Activated naive CD4-positive, alpha-beta T cell treated with anti-CD3 and anti-CD28 coated beads for 36 hours (primary cell): ENCODE data around the gene GBX2. TPM values are rescaled to one million over a fixed set of nuclear protein-coding genes. Genes with fewer than 3 reads are reported as not detected.

ENCODE experiments used
- CTCF ChIA-PET: fragments of 350-600 bp; sonication (Branson Sonifier 250); formaldehyde crosslinking; loops from one replicate; lab custom pipeline; 2021; ENCODE audit warnings: antibody characterized with exemption; lab: Charles Lee
- DNase-seq: peaks from one replicate; pipeline ENCODE4 v3.0.0-alpha.2; 2020
- H3K27ac Mint-ChIP-seq: one replicate; pipeline ENCODE4 v1.8.0; 2021; ENCODE audit warnings: mild to moderate bottlenecking, mixed read lengths
- H3K27me3 Mint-ChIP-seq: one replicate; pipeline ENCODE4 v1.8.0; 2021; ENCODE audit warnings: low read depth, mixed read lengths
- H3K36me3 Mint-ChIP-seq: one replicate; pipeline ENCODE4 v1.8.0; 2021; ENCODE audit warnings: low read depth, mixed read lengths
- H3K4me1 Mint-ChIP-seq: one replicate; pipeline ENCODE4 v1.8.0; 2021; ENCODE audit warnings: low read depth, mixed read lengths
- H3K4me3 Mint-ChIP-seq: one replicate; pipeline ENCODE4 v1.8.0; 2021; ENCODE audit warnings: mild to moderate bottlenecking, moderate library complexity, mixed read lengths
- H3K9me3 Mint-ChIP-seq: one replicate; pipeline ENCODE4 v1.8.0; 2021; ENCODE audit warnings: mixed read lengths
- intact Hi-C: fragments of 100-400 bp; cut with micrococcal nuclease; formaldehyde crosslinking; loops from one replicate; pipeline ENCODE4 v1.15.1; 2023
- total RNA-seq, 2 experiments: library from RNA; stranded (reverse); gene quantifications; one replicate each; pipeline ENCODE4 v1.2.3, GENCODE V29; 2021

Gene GBX2
- total RNA-seq, 2 experiments from 2014 or later: not detected

DNA sequence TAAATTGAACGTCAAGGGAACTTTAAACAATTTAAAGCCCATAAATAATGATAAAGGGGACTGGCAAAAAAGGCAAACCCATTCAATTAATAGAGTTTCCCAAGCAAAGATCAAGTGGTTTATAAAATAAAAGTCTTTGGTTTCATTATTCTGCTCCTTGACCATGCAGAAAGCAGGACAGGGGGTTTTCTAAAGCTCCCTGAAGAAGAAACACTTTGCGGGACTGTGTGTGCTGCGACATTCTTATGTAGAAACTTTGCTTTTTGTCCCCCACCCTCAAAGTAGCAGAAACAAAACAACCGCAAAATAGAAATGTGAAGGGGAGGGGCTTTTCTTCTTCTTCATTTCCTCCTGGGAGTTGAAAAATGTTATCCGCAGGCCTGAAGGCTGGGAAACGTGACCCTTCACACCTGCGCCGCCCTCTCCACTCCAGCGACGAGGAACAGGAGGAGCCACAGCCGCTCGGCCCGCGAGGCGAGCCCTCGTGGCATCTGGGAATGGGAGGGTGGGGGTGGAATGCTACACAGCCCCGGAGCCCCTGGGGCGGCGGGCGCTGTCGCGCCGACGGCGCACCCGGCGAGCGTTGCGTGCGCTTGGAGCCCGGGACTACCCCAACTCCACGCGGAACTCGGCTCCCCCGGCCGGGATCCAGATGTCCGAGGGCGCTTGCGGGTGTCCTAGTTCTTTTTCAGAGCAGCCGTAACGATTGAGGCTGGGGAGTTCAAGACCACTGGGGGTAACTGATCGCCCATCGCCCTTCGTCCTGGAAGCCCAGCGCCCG, 4.3 kb upstream of the GBX2 start:
- Mint-ChIP-seq H3K27me3 (peaks cover 70% of the 10 kb centered on the region), H3K27ac (no peak overlapping the region), H3K4me1 (peaks cover 9% of the 10 kb centered on the region), H3K9me3 (no peaks in the 10 kb centered on the region), H3K4me3 (no peak overlapping the region), H3K36me3 (no peaks in the 10 kb centered on the region)
- intact Hi-C loops: loop anchor here (10.0 kb wide), 1 partner anchor 498 kb away; no protein-coding TSS in a partner anchor
- CTCF ChIA-PET: interaction anchor here (0.7 to 1.0 kb wide), 2 partner anchors 8 to 407 kb away, joined by 3 read pairs; no protein-coding TSS in a partner anchor
- no peak for DNase-seq

DNA sequence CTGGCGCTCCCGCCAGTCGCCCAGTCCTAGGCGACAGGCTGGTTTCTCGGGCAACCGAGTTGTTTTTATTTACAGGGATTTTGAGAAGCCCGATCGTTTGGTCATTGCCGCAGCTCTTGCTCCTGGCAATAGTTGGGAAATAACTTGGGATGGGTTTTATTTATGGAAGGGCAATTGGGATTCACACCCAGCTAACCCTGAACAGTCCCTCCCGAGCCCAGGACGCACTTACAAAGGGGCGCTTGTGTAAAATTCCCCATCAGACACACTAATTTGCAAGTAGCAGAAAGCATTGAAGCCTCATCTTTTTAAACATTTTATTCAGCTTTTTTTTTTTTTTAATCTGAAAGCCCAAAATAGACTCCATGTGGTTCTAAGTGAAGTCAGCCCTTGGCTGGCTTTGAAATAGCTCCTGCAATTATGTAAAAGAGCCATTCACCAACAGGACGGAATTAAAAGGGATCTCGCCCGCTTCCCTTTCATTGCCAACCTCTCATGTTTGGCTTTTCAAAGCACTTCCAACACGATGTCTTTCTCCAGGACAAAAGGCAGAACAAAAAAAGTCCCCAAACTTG, 3.6 kb upstream of the GBX2 start:
- Mint-ChIP-seq H3K4me1 (peaks cover 11% of the 10 kb centered on the region), H3K36me3 (no peaks in the 10 kb centered on the region), H3K27ac (no peak overlapping the region), H3K27me3 (peaks cover 68% of the 10 kb centered on the region), H3K9me3 (no peaks in the 10 kb centered on the region), H3K4me3 (no peak overlapping the region)
- CTCF ChIA-PET: interaction anchor here (0.7 to 1.0 kb wide), 2 partner anchors 9 to 406 kb away, joined by 3 read pairs; no protein-coding TSS in a partner anchor
- DNase-seq: no peak
- intact Hi-C loops: loop anchor here (10.0 kb wide), 1 partner anchor 497 kb away; no protein-coding TSS in a partner anchor

DNA sequence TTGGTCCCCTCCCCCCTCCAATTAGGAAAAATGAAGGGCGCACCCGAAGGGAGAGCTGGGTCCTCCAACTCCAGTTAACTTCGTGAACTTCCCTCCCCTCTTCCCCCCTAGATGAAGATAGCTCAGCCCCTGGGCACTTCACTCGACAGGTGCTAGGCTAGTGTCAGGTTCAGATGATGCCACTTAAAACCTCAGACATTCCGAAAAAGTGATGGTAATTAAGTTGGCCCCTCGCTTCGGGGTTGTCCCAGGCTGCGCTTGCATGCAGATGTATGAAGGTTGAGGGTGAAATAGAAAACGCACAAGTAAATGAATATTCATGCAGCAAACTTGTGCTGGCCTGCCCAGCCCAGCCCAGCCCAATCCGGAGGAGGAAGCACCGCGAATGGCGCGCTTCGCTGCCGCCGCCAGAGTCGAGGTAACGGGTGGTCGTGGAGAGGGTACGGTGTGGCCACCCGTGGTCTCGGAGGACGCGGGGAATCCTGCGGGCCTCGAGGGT, 3.0 kb upstream of the GBX2 start:
- intact Hi-C loops: loop anchor here (10.0 kb wide), 1 partner anchor 496 kb away; no protein-coding TSS in a partner anchor
- Mint-ChIP-seq H3K27me3 (peaks cover 70% of the 10 kb centered on the region), H3K4me1 (peaks cover 16% of the 10 kb centered on the region), H3K4me3 (no peak overlapping the region), H3K9me3 (no peaks in the 10 kb centered on the region), H3K27ac (no peak overlapping the region), H3K36me3 (no peaks in the 10 kb centered on the region)
- no peak for DNase-seq
- CTCF ChIA-PET: no interaction called here

DNA sequence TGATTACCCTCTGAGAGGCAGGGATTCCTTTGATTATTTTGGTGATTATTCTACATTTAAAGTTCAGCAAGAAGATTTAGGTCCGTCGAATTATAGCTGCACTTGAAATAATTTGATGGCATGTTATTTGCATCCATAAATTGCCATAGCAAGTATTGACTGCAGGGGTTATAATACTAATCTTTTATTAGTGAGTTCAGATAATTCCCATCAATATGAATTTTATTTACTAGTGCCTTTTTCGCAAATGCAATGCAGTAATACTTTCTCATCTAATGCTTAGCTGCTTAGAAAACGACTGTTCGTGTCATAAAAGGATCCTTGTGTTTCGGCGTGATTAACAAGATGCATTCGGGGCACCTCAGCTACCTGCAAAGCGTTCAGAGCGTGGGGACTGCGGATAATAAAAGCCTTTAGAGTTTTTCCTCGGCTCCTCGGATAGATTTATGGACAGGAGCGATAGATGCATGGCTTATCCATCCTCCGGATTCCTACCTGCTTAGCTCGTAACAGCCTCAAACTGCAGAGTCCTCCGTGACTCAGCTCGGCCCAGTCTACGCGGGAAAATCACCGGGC, 2.5 kb upstream of the GBX2 start:
- H3K4me1 Mint-ChIP-seq: peaks cover 18% of the 10 kb centered on the region
- intact Hi-C loops: loop anchor here (1.0 to 10.0 kb wide), 2 partner anchors 9 to 496 kb away; no protein-coding TSS in a partner anchor
- peaks cover 71% of the 10 kb centered on the region for H3K27me3 Mint-ChIP-seq
- no peaks in the 10 kb centered on the region for H3K9me3 Mint-ChIP-seq
- CTCF ChIA-PET: no interaction called here
- no peak for DNase-seq
- H3K4me3 Mint-ChIP-seq: no peak overlapping the region
- H3K27ac Mint-ChIP-seq: no peak overlapping the region
- H3K36me3 Mint-ChIP-seq: no peaks in the 10 kb centered on the region

DNA sequence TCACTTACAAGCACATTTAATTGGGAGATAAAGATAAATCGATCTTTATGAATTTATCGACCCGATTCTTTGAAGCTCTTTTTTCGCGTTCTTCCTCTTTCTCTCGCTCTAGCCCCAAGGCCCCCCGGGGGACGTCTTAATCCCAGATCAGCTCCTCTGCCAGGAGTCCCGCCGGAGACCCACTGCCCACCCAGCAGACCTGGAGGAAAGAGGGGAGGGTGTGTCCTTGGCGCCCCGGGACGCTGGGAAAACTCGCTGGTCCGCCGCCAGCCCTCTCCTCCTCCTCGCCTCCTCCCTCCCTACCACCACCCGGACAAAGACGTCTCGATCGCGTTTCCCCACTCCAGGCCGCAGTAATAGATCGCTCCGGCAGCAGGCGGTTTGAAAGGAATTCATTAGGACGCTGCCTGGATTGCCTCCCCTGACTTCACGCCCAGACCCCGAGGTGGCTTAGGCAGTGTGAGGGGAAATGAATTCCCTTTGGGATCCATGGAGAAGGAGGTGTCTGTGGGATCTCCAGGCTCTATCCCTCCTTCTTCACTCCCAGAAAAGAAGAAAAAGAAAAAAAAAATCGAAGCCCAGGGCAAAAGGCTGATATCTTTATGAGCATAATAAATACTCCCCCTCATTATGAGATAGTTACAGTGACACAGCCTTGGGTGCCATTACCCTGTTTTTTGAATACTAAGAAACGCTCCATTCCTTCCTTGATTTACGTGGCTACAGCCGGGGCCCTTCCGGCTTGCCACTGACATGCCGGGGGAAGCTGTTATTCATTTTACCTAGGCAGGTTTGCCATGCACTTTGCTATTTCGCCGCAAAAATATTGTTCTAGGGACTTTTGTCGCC, 1.8 kb upstream of the GBX2 start:
- Mint-ChIP-seq H3K4me3 (no peak overlapping the region), H3K9me3 (no peaks in the 10 kb centered on the region), H3K36me3 (no peaks in the 10 kb centered on the region), H3K27me3 (peaks cover 71% of the 10 kb centered on the region), H3K4me1 (peaks cover 18% of the 10 kb centered on the region), H3K27ac (no peak overlapping the region)
- intact Hi-C loops: loop anchor here (1.0 to 10.0 kb wide), 2 partner anchors 9 to 495 kb away; no protein-coding TSS in a partner anchor
- DNase-seq: no peak
- CTCF ChIA-PET: interaction anchor here (0.5 to 1.5 kb wide), 3 partner anchors 8 to 77 kb away, joined by 3 to 9 read pairs (median 4); no protein-coding TSS in a partner anchor

DNA sequence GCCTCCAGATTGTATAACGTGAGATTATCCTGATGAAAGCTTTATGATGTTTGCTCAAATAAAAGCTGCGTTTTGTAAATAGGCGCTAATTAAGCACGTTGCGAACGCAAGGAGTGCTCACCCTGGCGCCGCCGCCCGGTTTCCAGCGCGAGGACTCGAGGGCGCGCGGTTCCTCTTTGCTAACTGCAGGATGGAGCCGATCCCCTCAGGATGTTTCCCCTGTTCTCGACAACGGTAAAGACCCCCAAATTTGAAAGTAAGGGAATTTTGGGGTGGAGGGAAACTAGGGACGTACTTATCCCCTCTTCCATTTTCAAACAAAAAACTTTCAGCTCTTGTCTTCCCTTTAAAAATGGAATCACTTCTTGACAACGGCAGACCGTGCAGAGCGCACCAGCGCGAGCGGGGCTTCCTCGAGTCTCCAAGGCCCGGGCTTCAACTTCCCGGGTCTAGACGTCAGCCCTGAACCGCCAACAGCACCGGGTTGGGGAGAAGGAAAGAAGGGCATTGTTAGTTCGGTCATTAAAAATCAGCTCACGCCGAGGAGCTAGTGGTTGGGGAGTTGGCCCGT, 1.1 kb upstream of the GBX2 start:
- no peaks in the 10 kb centered on the region for H3K36me3 Mint-ChIP-seq
- H3K27me3 Mint-ChIP-seq: peaks cover 68% of the 10 kb centered on the region
- no peak for DNase-seq
- intact Hi-C loops: no loop called here
- H3K9me3 Mint-ChIP-seq: no peaks in the 10 kb centered on the region
- H3K4me1 Mint-ChIP-seq: peaks cover 19% of the 10 kb centered on the region
- CTCF ChIA-PET: interaction anchor here (0.5 to 1.5 kb wide), 3 partner anchors 9 to 77 kb away, joined by 3 to 9 read pairs (median 4); no protein-coding TSS in a partner anchor
- peak overlapping the region; percentile 10 for H3K27ac Mint-ChIP-seq
- no peak overlapping the region for H3K4me3 Mint-ChIP-seq

DNA sequence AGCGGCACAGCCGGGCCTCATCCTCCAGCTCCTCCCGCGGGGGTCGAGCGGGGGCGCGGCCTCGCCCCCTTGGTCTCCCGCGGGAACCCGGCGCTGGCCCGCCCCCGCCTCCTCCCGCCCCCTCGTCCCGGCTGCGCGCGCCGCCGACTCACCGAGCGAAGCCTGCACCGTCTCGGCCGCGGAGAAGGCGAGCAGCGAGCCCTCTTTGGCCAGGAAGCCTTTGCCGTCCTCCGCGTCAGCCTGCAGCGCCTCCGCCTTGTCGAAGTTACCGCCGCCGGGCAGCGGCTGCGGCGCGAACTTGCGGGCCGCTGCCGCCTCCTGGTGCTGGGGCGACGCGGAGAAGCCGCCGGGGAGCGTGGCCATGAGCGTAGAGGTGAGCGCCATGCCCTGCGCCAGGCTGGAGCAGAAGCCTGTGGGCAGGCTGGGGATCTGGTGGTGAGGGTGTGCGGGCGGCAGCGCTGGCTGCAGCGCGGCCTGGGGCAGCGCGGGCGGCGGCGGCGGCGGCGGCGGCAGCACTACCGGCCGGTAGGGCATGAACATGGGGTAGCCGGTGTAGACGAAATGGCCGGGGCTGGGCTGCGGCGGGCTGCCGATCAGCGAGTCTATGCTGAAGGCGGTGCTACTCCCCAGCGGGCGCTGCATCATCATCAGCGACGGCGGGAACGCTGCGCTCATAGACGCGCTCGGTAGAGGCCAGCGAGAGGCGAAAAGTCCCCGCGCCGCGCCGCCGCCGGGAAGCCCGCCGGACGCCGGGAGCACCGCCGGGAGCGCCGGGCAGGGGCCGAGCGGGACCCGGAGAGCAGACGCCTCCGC, 683 bp downstream of the GBX2 start:
- H3K9me3 Mint-ChIP-seq: no peaks in the 10 kb centered on the region
- peaks cover 15% of the 10 kb centered on the region for H3K4me1 Mint-ChIP-seq
- peaks cover 64% of the 10 kb centered on the region for H3K27me3 Mint-ChIP-seq
- no peak overlapping the region for H3K4me3 Mint-ChIP-seq
- no peaks in the 10 kb centered on the region for H3K36me3 Mint-ChIP-seq
- DNase-seq: no peak
- H3K27ac Mint-ChIP-seq: no peak overlapping the region
- intact Hi-C loops: no loop called here
- CTCF ChIA-PET: no interaction called here

DNA sequence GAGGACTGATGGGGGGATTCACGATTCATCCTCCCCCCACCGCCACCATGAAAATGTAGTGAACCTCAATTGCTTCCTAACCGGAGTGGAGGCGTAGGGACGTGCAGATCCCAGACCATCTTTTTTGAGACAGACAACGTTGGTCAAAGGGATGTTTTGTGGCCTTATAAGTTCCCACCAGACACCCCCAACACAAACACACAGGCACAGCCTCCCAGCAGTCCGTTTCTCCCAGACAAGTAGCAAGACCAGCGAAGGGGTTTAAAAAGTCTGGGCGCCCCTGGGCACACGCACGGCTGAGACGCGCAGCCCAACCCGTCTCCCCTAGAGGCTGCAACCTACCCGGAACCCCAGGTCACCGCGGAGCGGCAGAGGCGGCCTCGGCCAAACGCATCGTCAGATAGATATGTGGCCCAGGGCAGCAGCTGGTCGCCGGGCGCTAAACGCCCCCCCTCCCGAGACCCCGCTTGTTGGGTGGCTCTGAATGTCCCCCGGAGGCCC, 1.3 kb downstream of the GBX2 start:
- no peaks in the 10 kb centered on the region for H3K9me3 Mint-ChIP-seq
- no peak overlapping the region for H3K4me3 Mint-ChIP-seq
- no peak for DNase-seq
- intact Hi-C loops: no loop called here
- H3K4me1 Mint-ChIP-seq: peaks cover 13% of the 10 kb centered on the region
- H3K27me3 Mint-ChIP-seq: peaks cover 62% of the 10 kb centered on the region
- no peaks in the 10 kb centered on the region for H3K36me3 Mint-ChIP-seq
- CTCF ChIA-PET: no interaction called here
- H3K27ac Mint-ChIP-seq: no peak overlapping the region

DNA sequence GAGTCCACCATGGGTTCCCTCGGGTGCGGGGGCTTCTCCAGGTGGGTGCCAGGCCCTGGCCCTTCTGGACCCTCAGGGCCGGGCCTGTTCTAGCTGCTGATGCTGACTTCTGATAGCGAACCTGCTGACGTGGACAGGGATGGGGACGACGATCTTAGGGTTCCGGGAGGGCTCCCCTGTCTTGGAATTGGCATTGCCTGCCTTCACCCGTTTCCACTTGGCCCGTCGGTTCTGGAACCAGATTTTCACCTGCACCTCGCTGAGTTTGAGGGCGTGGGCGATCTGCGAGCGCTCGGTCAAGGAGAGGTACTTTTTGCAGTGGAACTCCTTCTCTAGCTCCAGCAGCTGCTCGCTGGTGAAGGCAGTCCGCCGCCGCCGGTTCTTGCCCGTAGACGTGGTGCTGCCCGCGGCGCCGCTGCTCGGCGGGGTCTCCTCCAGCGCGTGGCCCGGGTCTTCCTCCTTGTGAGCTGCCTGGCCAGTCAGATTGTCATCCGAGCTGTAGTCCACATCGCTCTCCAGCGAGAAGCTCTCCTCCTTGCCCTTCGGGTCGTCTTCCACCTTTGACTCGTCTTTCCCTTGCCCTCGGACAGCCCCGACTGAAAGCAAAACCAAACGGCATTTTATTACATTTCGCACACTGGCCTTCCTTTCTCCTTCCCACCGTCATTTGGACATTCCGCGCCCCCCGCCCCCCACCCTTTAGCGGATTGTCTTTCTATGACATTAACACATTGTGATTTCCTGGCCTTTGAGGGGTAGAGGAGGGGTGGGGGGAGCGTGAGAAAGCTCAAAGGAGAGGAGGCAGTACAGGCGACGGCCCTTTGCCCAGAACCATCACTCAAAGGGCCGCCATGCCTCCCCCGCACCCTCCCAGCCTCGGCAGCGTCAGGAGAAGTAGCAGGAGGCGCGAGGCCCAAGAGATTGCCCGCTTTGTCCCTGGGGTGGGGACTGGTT, 2.1 kb downstream of the GBX2 start:
- H3K4me1 Mint-ChIP-seq: peaks cover 13% of the 10 kb centered on the region
- H3K9me3 Mint-ChIP-seq: no peaks in the 10 kb centered on the region
- no peak overlapping the region for H3K27ac Mint-ChIP-seq
- no peak for DNase-seq
- CTCF ChIA-PET: interaction anchor here (0.8 kb wide), 1 partner anchor 10 kb away, joined by 3 read pairs; no protein-coding TSS in a partner anchor
- intact Hi-C loops: no loop called here
- H3K36me3 Mint-ChIP-seq: no peaks in the 10 kb centered on the region
- H3K27me3 Mint-ChIP-seq: peaks cover 63% of the 10 kb centered on the region
- peak overlapping the region; percentile 27 for H3K4me3 Mint-ChIP-seq
